Keratinocyte (primary cell): ENCODE measurements around the gene CCL25. TPM values are rescaled to one million over a fixed set of nuclear protein-coding genes. Genes with fewer than 3 reads are reported as not detected.

Source experiments
- DNase-seq: peaks from one replicate; pipeline ENCODE4 v3.0.0-alpha.2; 2011; ENCODE audit warnings: low read depth, missing footprints, low spot score
- FAIRE-seq: peaks from 2 replicates; lab custom pipeline; 2011; peaks lifted over from hg19 to GRCh38; lab: Jason Lieb, UNC
- H2AFZ ChIP-seq: 2 replicates; pipeline ENCODE4 v1.6.0; 2012; ENCODE audit warnings: low read length, control low read depth, inconsistent platforms; ENCODE audit not compliant: control insufficient read depth
- H3K27ac ChIP-seq: 2 replicates; pipeline ENCODE4 v1.5.1; 2011; ENCODE audit warnings: low read length; ENCODE audit not compliant: control insufficient read depth, insufficient read depth
- H3K27me3 ChIP-seq: 3 replicates; pipeline ENCODE4 v1.6.0; 2011; ENCODE audit warnings: low read length; ENCODE audit not compliant: control insufficient read depth, insufficient read depth; ENCODE audit errors: extremely low read depth
- H3K36me3 ChIP-seq, 2 experiments: 2 replicates in 1 of 2; 3 replicates in 1 of 2; pipeline ENCODE4 v1.5.1; 2011; ENCODE audit warnings: low read length in 2 of 2, mild to moderate bottlenecking in 1 of 2; ENCODE audit not compliant: control insufficient read depth in 2 of 2, insufficient read depth in 2 of 2; ENCODE audit errors: extremely low read depth in 1 of 2
- H3K4me1 ChIP-seq: 3 replicates; pipeline ENCODE4 v1.5.1; 2011; ENCODE audit warnings: low read length; ENCODE audit not compliant: control insufficient read depth, insufficient read depth; ENCODE audit errors: extremely low read depth
- H3K4me2 ChIP-seq: 3 replicates; pipeline ENCODE4 v1.6.0; 2011; ENCODE audit warnings: low read depth, low read length; ENCODE audit not compliant: control insufficient read depth, insufficient read depth; ENCODE audit errors: extremely low read depth
- H3K4me3 ChIP-seq, 3 experiments: fragments of 200-600 bp in 1 of 3; sonication (generic) in 1 of 3; 2 replicates in 2 of 3; 3 replicates in 1 of 3; pipeline ENCODE4 v1.5.1; 2011 to 2016; ENCODE audit warnings: low read length in 3 of 3, mild to moderate bottlenecking in 3 of 3, control low read depth in 2 of 3, inconsistent platforms in 1 of 3, low read depth in 1 of 3, mixed read lengths in 1 of 3, mixed run types in 1 of 3, moderate library complexity in 1 of 3; ENCODE audit not compliant: control insufficient read depth in 2 of 3, insufficient read depth in 2 of 3; ENCODE audit errors: extremely low read depth in 1 of 3
- H3K79me2 ChIP-seq: 2 replicates; pipeline ENCODE4 v1.6.0; 2012; ENCODE audit warnings: low read length; ENCODE audit not compliant: control insufficient read depth, insufficient read depth
- H3K9ac ChIP-seq: 3 replicates; pipeline ENCODE4 v1.6.0; 2011; ENCODE audit warnings: low read length; ENCODE audit not compliant: control insufficient read depth, insufficient read depth; ENCODE audit errors: extremely low read depth
- H3K9me1 ChIP-seq: 3 replicates; pipeline ENCODE4 v1.6.0; 2011; ENCODE audit warnings: low read length; ENCODE audit not compliant: control insufficient read depth, insufficient read depth; ENCODE audit errors: extremely low read depth
- H3K9me3 ChIP-seq: 2 replicates; pipeline ENCODE4 v1.5.1; 2012; ENCODE audit warnings: low read depth, low read length; ENCODE audit not compliant: control insufficient read depth
- H4K20me1 ChIP-seq: 3 replicates; pipeline ENCODE4 v1.6.0; 2011; ENCODE audit warnings: low read length; ENCODE audit not compliant: control insufficient read depth, insufficient read depth; ENCODE audit errors: extremely low read depth
- CTCF ChIP-seq, 3 experiments: IDR thresholded peaks in 1 of 3; conservative IDR thresholded peaks in 1 of 3; optimal IDR thresholded peaks in 1 of 3; 2 replicates in 2 of 3; 3 replicates in 1 of 3; pipeline versions ENCODE3 to v1.5.1; 2011; ENCODE audit warnings: low read length in 3 of 3, mild to moderate bottlenecking in 3 of 3, moderate library complexity in 2 of 3, control low read depth in 1 of 3, inconsistent platforms in 1 of 3; ENCODE audit not compliant: insufficient read depth in 2 of 3; ENCODE audit errors: extremely low read depth in 1 of 3
- EZH2 ChIP-seq: IDR thresholded peaks from one replicate; pipeline ENCODE4 v1.6.1; 2012; ENCODE audit warnings: inconsistent platforms, mild to moderate bottlenecking, low read length, moderate library complexity
- dilution Hi-C: fragments of 300-500 bp; cut with MboI; formaldehyde crosslinking; loops from one replicate; pipeline ENCODE4 v1.7.0; 2020; ENCODE audit warnings: low sequenced_read_pairs; ENCODE audit not compliant: extremely low pct_ligation_motif_present
- polyA plus RNA-seq, 5 experiments: library from polyadenylated mRNA; depleted of rRNA in 3 of 5; stranded (reverse) in 3 of 5; stranded (forward) in 1 of 5; unstranded in 1 of 5; fragments of >200 nt; gene quantifications; 1 replicate in 1 of 5; 2 replicates in 3 of 5; 3 replicates in 1 of 5; pipeline versions ENCODE4 v1.2.1 to v1.2.3, GENCODE V29; 2011 to 2012; ENCODE audit warnings: missing spikeins in 2 of 5, low read depth in 1 of 5, low replicate concordance in 1 of 5

CCL25 gene
- polyA plus RNA-seq, 1 donor (not counting 4 experiments of a cell fraction or from before 2014, with no cell fraction given) = not detected

GRCh38 chr19:8057545-8058270 lies 5.1 kb downstream of the CCL25 start:
- H3K9me1 ChIP-seq = no peaks in the 10 kb centered on the region
- no peak overlapping the region for H3K9ac ChIP-seq
- H3K9me3 ChIP-seq = no peaks in the 10 kb centered on the region
- DNase-seq = no peak
- no peaks in the 10 kb centered on the region for H3K27me3 ChIP-seq
- H3K79me2 ChIP-seq = no peaks in the 10 kb centered on the region
- H4K20me1 ChIP-seq = no peaks in the 10 kb centered on the region
- no peaks in the 10 kb centered on the region for H3K4me1 ChIP-seq
- H3K4me2 ChIP-seq = no peak overlapping the region
- no peak overlapping the region for H3K27ac ChIP-seq
- no peaks in the 10 kb centered on the region for H3K36me3 ChIP-seq
- no peak overlapping the region for H2AFZ ChIP-seq
- TF ChIP-seq EZH2 = no peak
- no peak for TF ChIP-seq CTCF (optimal IDR thresholded peaks at IDR 0.05 in 1 of 3, IDR thresholded peaks at IDR 0.05 in 1 of 3, conservative IDR thresholded peaks at IDR 0.05 in 1 of 3; ENCODE audit: extremely low read depth in 1 of 3, insufficient read depth in 2 of 3, low read length in 3 of 3)
- no peak overlapping the region for H3K4me3 ChIP-seq
- dilution Hi-C loops = no loop called here
- FAIRE-seq = no peak

GRCh38 chr19:8064911-8065874 lies 12.6 kb downstream of the CCL25 start:
- FAIRE-seq (no peak), DNase-seq (no peak)
- no peaks in the 10 kb centered on the region for H3K79me2 ChIP-seq
- H3K4me2 ChIP-seq = no peak overlapping the region
- no peaks in the 10 kb centered on the region for H4K20me1 ChIP-seq
- dilution Hi-C loops = no loop called here
- no peak overlapping the region for H2AFZ ChIP-seq
- no peak overlapping the region for H3K4me3 ChIP-seq
- H3K27me3 ChIP-seq = no peaks in the 10 kb centered on the region
- H3K36me3 ChIP-seq = no peaks in the 10 kb centered on the region
- H3K9me3 ChIP-seq = peaks cover 3% of the 10 kb centered on the region
- no peak for TF ChIP-seq EZH2
- no peak for TF ChIP-seq CTCF (optimal IDR thresholded peaks at IDR 0.05 in 1 of 3, IDR thresholded peaks at IDR 0.05 in 1 of 3, conservative IDR thresholded peaks at IDR 0.05 in 1 of 3; ENCODE audit: extremely low read depth in 1 of 3, insufficient read depth in 2 of 3, low read length in 3 of 3)
- no peaks in the 10 kb centered on the region for H3K9me1 ChIP-seq
- H3K9ac ChIP-seq = no peak overlapping the region
- no peaks in the 10 kb centered on the region for H3K4me1 ChIP-seq
- no peak overlapping the region for H3K27ac ChIP-seq
